GM13976 (cell line): ENCODE results near the gene MICAL2.

Experiments
- DNase-seq: peaks from one replicate; pipeline ENCODE4 v3.0.0; 2012; ENCODE audit warnings: low spot score
- CTCF ChIP-seq: IDR thresholded peaks from 2 replicates; pipeline ENCODE4 v1.5.1; 2012; ENCODE audit warnings: borderline replicate concordance, mild to moderate bottlenecking; ENCODE audit not compliant: insufficient read depth; ENCODE audit errors: extremely low read depth, missing control alignments, control extremely low read depth
- in situ Hi-C: fragments of 300-500 bp; cut with MboI; formaldehyde crosslinking; loops from one replicate; pipeline ENCODE4 v1.12.0; 2022; ENCODE audit warnings: low sequenced_read_pairs, mixed read lengths, inconsistent platforms; ENCODE audit not compliant: unreplicated experiment

Gene MICAL2

GRCh38 chr11:12128301-12128751 is 17.9 kb downstream of the MICAL2 start:
- in situ Hi-C loops, result no loop called here
- no peak for TF ChIP-seq CTCF
- no peak for DNase-seq

- no peak for DNase-seq
- in situ Hi-C loops, result no loop called here
- no peak for TF ChIP-seq CTCF
These were observed 18.8 kb downstream of the MICAL2 start for GRCh38 chr11:12129227-12129626.

GRCh38 chr11:12130180-12130980 is 20.0 kb downstream of the MICAL2 start:
- no peak for TF ChIP-seq CTCF
- DNase-seq, result no peak
- in situ Hi-C loops, result no loop called here

- in situ Hi-C loops, result no loop called here
- TF ChIP-seq CTCF, result no peak
- no peak for DNase-seq
These were observed 21.8 kb downstream of the MICAL2 start for GRCh38 chr11:12131943-12132789.

- in situ Hi-C loops, result no loop called here
- no peak for DNase-seq
- TF ChIP-seq CTCF, result no peak
These were observed 22.4 kb downstream of the MICAL2 start for GRCh38 chr11:12132790-12133145.

- in situ Hi-C loops, result no loop called here
- no peak for DNase-seq
- TF ChIP-seq CTCF, result no peak
These were observed 23.3 kb downstream of the MICAL2 start for GRCh38 chr11:12133547-12134235.
